Endothelial cell of umbilical vein (primary cell): Measurements from ENCODE around the gene CACHD1. TPM values are rescaled to one million over a fixed set of nuclear protein-coding genes. Genes with fewer than 3 reads are reported as not detected.

ENCODE experiments used
- BruUV-seq: library from RNA; stranded (reverse); fragments of 400-500 nt; replicated peaks from 2 replicates; lab custom pipeline; 2021; lab: Mats Ljungman, UMichigan
- CTCF ChIA-PET: fragments of 300-600, 350-600 bp; sonication (Branson Sonifier 250); formaldehyde crosslinking; loops from one replicate; lab custom pipeline; 2021; ENCODE audit warnings: antibody characterized with exemption, inconsistent platforms; lab: Charles Lee
- POLR2A ChIA-PET: fragments of 300-600, 350-600 bp; sonication (Branson Sonifier 250); formaldehyde crosslinking; loops from one replicate; lab custom pipeline; 2021; ENCODE audit warnings: antibody characterized with exemption, inconsistent platforms; lab: Charles Lee
- DNase-seq: peaks from one replicate; pipeline ENCODE4 v3.0.0-alpha.2; 2011; ENCODE audit warnings: low read depth, low spot score
- FAIRE-seq: peaks from 2 replicates; lab custom pipeline; 2011; peaks lifted over from hg19 to GRCh38; lab: Jason Lieb, UNC
- H2AFZ ChIP-seq: 2 replicates; pipeline ENCODE4 v1.6.0; 2012; ENCODE audit warnings: low read depth, low read length, control low read depth, inconsistent platforms
- H3K27ac ChIP-seq: 2 replicates; pipeline ENCODE4 v1.5.1; 2011; ENCODE audit warnings: low read depth, mild to moderate bottlenecking, control low read depth, low read length, moderate library complexity; ENCODE audit not compliant: insufficient read depth
- H3K27me3 ChIP-seq, 2 experiments: 2 replicates each; pipeline versions ENCODE4 v1.6.0 to v1.6.1; 2011; ENCODE audit warnings: low read length in 2 of 2, mixed read lengths in 1 of 2; ENCODE audit not compliant: control insufficient read depth in 2 of 2, insufficient read depth in 2 of 2
- H3K36me3 ChIP-seq, 2 experiments: 2 replicates in 1 of 2; 3 replicates in 1 of 2; pipeline ENCODE4 v1.5.1; 2011; ENCODE audit warnings: low read length in 2 of 2, mild to moderate bottlenecking in 1 of 2, moderate library complexity in 1 of 2; ENCODE audit not compliant: control insufficient read depth in 2 of 2, insufficient read depth in 2 of 2; ENCODE audit errors: extremely low read depth in 1 of 2
- H3K4me1 ChIP-seq: 3 replicates; pipeline ENCODE4 v1.5.1; 2011; ENCODE audit warnings: mild to moderate bottlenecking, low read length; ENCODE audit not compliant: control insufficient read depth, insufficient read depth; ENCODE audit errors: extremely low read depth
- H3K4me2 ChIP-seq: 2 replicates; pipeline ENCODE4 v1.6.1; 2011; ENCODE audit warnings: low read length, control low read depth, mixed read lengths; ENCODE audit not compliant: insufficient read depth
- H3K4me3 ChIP-seq, 3 experiments: fragments of 200-600 bp in 1 of 3; sonication (generic), shearing (Covaris generic) in 1 of 3; replicated peaks in 1 of 3; 2 replicates each; pipeline ENCODE4 v1.5.1; 2011 to 2016; ENCODE audit warnings: control low read depth in 3 of 3, low read length in 3 of 3, mild to moderate bottlenecking in 2 of 3, inconsistent platforms in 1 of 3, low read depth in 1 of 3, moderate library complexity in 1 of 3; ENCODE audit not compliant: insufficient read depth in 1 of 3
- H3K79me2 ChIP-seq: 2 replicates; pipeline ENCODE4 v1.6.0; 2012; ENCODE audit warnings: low read length, inconsistent platforms; ENCODE audit not compliant: control insufficient read depth, insufficient read depth
- H3K9ac ChIP-seq: replicated peaks from 2 replicates; pipeline ENCODE3; 2011; ENCODE audit warnings: low read length, control low read depth; ENCODE audit not compliant: insufficient read depth; ENCODE audit errors: extremely low read depth
- H3K9me1 ChIP-seq: replicated peaks from 3 replicates; pipeline ENCODE4 v1.6.0; 2011; ENCODE audit warnings: mild to moderate bottlenecking, low read length; ENCODE audit not compliant: control insufficient read depth, insufficient read depth; ENCODE audit errors: extremely low read depth
- H3K9me3 ChIP-seq: replicated peaks from 2 replicates; pipeline ENCODE4 v1.5.1; 2012; ENCODE audit warnings: low read length, inconsistent platforms; ENCODE audit not compliant: control insufficient read depth, insufficient read depth
- H4K20me1 ChIP-seq: replicated peaks from 2 replicates; pipeline ENCODE3; 2011; ENCODE audit warnings: mild to moderate bottlenecking, low read length; ENCODE audit not compliant: control insufficient read depth, insufficient read depth; ENCODE audit errors: extremely low read depth
- EZH2 ChIP-seq: IDR thresholded peaks from 2 replicates; pipeline ENCODE4 v1.6.1; 2012; ENCODE audit warnings: borderline replicate concordance, low read depth, mild to moderate bottlenecking, moderate library complexity, low read length, inconsistent platforms; ENCODE audit not compliant: severe bottlenecking
- FOS ChIP-seq: IDR thresholded peaks from 2 replicates; pipeline ENCODE4 v1.6.1; 2011; ENCODE audit warnings: mild to moderate bottlenecking, low read length, moderate library complexity, borderline replicate concordance; ENCODE audit not compliant: insufficient read depth
- GATA2 ChIP-seq: IDR thresholded peaks from 2 replicates; pipeline ENCODE4 v1.7.0; 2011; ENCODE audit warnings: low read depth, mild to moderate bottlenecking, moderate library complexity, mixed read lengths, low read length; ENCODE audit not compliant: insufficient read length, insufficient read depth
- JUN ChIP-seq: IDR thresholded peaks from 2 replicates; pipeline ENCODE4 v1.6.1; 2011; ENCODE audit warnings: borderline replicate concordance, low read depth; ENCODE audit not compliant: insufficient read length, insufficient read depth
- MYC ChIP-seq: IDR thresholded peaks from one replicate; pipeline ENCODE4 v1.6.1; 2011; ENCODE audit warnings: mild to moderate bottlenecking, low read depth, low read length
- POLR2A ChIP-seq: IDR thresholded peaks from 2 replicates; pipeline ENCODE4 v1.6.1; 2012; ENCODE audit warnings: low read depth, mild to moderate bottlenecking, control low read depth, low read length
- POLR2AphosphoS5 ChIP-seq: IDR thresholded peaks from 2 replicates; pipeline ENCODE4 v1.6.1; 2012; ENCODE audit warnings: low read depth, mild to moderate bottlenecking, control low read depth, low read length, moderate library complexity; ENCODE audit not compliant: insufficient read depth
- dilution Hi-C: fragments of 300-500 bp; cut with MboI; formaldehyde crosslinking; loops from one replicate; pipeline ENCODE4 v1.15.0; 2019; ENCODE audit warnings: low sequenced_read_pairs; ENCODE audit not compliant: extremely low pct_ligation_motif_present
- intact Hi-C: fragments of 100-400 bp; cut with micrococcal nuclease; formaldehyde crosslinking; loops from one replicate; pipeline ENCODE4 v1.10.0; 2022
- polyA plus RNA-seq, 4 experiments: library from polyadenylated mRNA; depleted of rRNA in 3 of 4; stranded (reverse) in 3 of 4; unstranded in 1 of 4; fragments of >200 nt; gene quantifications; 2 replicates each; pipeline versions ENCODE4 v1.2.1 to v1.2.3, GENCODE V29; 2011 to 2012; ENCODE audit warnings: missing spikeins in 1 of 4
- total RNA-seq: library from RNA; stranded (reverse); gene quantifications from 2 replicates; pipeline ENCODE4 v1.2.3, GENCODE V29; 2021
- TF ChIP-seq, protein P1 (sequence below), 2 donors: IDR thresholded peaks; 1 replicate in 1 of 2; 2 replicates in 1 of 2; pipeline ENCODE4 v1.5.1; 2011; ENCODE audit warnings: low read length in 2 of 2, mild to moderate bottlenecking in 2 of 2, moderate library complexity in 2 of 2, control low read depth in 1 of 2, inconsistent platforms in 1 of 2, low read depth in 1 of 2; ENCODE audit not compliant: insufficient read depth in 1 of 2; ENCODE audit errors: extremely low read depth in 1 of 2
- TF ChIP-seq, protein P2 (sequence below): IDR thresholded peaks from 2 replicates; pipeline ENCODE4 v1.6.1; 2011; ENCODE audit not compliant: insufficient read depth, insufficient read length

Gene CACHD1
- total and polyA plus RNA-seq, 2 donors (not counting 3 experiments of a cell fraction or from before 2014, with no cell fraction given) = 3.6 to 9.3 TPM

- BruUV-seq = no TSS peak
- no peak for FAIRE-seq
- H3K36me3 ChIP-seq = no peaks in the 10 kb centered on the region
- H3K4me3 ChIP-seq = no peak overlapping the region
- dilution Hi-C loops = no loop called here
- no peaks in the 10 kb centered on the region for H3K9me1 ChIP-seq
- no peak overlapping the region for H3K9ac ChIP-seq
- no peak overlapping the region for H3K27ac ChIP-seq
- intact Hi-C loops = no loop called here
- no peak for DNase-seq
- H3K79me2 ChIP-seq = no peaks in the 10 kb centered on the region
- ChIA-PET CTCF (interaction anchor here (0.6 kb wide), 1 partner anchor 8 kb away, joined by 3 read pairs; no protein-coding TSS in a partner anchor), POLR2A (no interaction called here)
- H3K27me3 ChIP-seq = peaks cover 17 to 21% of the 10 kb centered on the region in 2 experiments
- H3K4me2 ChIP-seq = no peak overlapping the region
- H2AFZ ChIP-seq = no peak overlapping the region
- H3K4me1 ChIP-seq = no peaks in the 10 kb centered on the region
- no peak for TF ChIP-seq MYC
- no peak for TF ChIP-seq EZH2
- TF ChIP-seq POLR2AphosphoS5 = no peak
- TF ChIP-seq POLR2A = no peak
- TF ChIP-seq, protein P1, sequence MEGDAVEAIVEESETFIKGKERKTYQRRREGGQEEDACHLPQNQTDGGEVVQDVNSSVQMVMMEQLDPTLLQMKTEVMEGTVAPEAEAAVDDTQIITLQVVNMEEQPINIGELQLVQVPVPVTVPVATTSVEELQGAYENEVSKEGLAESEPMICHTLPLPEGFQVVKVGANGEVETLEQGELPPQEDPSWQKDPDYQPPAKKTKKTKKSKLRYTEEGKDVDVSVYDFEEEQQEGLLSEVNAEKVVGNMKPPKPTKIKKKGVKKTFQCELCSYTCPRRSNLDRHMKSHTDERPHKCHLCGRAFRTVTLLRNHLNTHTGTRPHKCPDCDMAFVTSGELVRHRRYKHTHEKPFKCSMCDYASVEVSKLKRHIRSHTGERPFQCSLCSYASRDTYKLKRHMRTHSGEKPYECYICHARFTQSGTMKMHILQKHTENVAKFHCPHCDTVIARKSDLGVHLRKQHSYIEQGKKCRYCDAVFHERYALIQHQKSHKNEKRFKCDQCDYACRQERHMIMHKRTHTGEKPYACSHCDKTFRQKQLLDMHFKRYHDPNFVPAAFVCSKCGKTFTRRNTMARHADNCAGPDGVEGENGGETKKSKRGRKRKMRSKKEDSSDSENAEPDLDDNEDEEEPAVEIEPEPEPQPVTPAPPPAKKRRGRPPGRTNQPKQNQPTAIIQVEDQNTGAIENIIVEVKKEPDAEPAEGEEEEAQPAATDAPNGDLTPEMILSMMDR (IDR thresholded peaks at IDR 0.05; ENCODE audit: extremely low read depth in 1 of 2, insufficient read depth in 1 of 2, low read depth in 1 of 2, low read length in 2 of 2) = no peak
- TF ChIP-seq FOS = no peak
- no peak for TF ChIP-seq JUN
- TF ChIP-seq, protein P2, sequence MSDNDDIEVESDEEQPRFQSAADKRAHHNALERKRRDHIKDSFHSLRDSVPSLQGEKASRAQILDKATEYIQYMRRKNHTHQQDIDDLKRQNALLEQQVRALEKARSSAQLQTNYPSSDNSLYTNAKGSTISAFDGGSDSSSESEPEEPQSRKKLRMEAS = no peak
- no peak for TF ChIP-seq GATA2
- H4K20me1 ChIP-seq = no peaks in the 10 kb centered on the region
- no peaks in the 10 kb centered on the region for H3K9me3 ChIP-seq
These were observed 251.7 kb downstream of the CACHD1 start for GRCh38 chr1:64721576-64722145.
